Astrocyte (in vitro differentiated cells and primary cell): ENCODE measurements around the gene TNFRSF19.

Experiments
- CTCF ChIP-seq: IDR thresholded peaks from 2 replicates; pipeline ENCODE4 v1.5.1; 2011; ENCODE audit warnings: low read depth, mild to moderate bottlenecking, inconsistent platforms, low read length, moderate library complexity; ENCODE audit not compliant: insufficient read depth
- EZH2 ChIP-seq: IDR thresholded peaks from 2 replicates; pipeline ENCODE4 v1.6.1; 2012; ENCODE audit warnings: mild to moderate bottlenecking, low read length, inconsistent platforms; ENCODE audit not compliant: insufficient read depth

- TF ChIP-seq CTCF (no peak), EZH2 (no peak)
Observed at GRCh38 chr13:23626700-23627099, 56.5 kb downstream of the TNFRSF19 start.
